GM12865 (cell line): Measurements from ENCODE around the gene P3R3URF.

ENCODE experiments used
- DNase-seq: peaks from one replicate; pipeline ENCODE4 v3.0.0; 2010; ENCODE audit warnings: low read depth
- H3K4me3 ChIP-seq: 2 replicates; pipeline ENCODE4 v1.5.1; 2011; ENCODE audit warnings: mild to moderate bottlenecking, low read depth, low read length, control low read depth
- TF ChIP-seq, protein P1 (sequence below): IDR thresholded peaks from 2 replicates; pipeline ENCODE4 v1.5.1; 2011; ENCODE audit warnings: low read length, control low read depth, low read depth, inconsistent platforms; ENCODE audit not compliant: insufficient read depth; ENCODE audit errors: missing control alignments

The P3R3URF gene

DNA sequence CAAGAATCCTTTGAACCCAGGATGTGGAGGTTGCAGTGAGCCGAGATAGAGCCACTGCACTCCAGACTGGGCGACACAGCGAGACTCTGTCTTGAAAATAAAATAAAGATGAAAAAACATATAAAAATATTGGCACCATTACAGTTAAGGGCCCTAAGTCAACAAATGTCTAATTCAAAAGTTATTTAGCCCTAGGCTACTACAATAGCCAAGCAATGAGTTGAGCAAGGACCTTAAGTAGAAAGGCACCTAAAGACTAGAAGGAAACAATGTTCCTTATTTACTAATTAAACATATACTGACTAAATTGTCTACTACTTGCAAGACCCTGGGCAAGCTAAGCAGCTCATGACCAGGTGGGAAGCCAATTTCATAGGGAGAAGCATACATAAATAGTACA, 47.9 kb downstream of the P3R3URF start:
- no peak for DNase-seq
- H3K4me3 ChIP-seq: no peak overlapping the region
- TF ChIP-seq, protein P1, sequence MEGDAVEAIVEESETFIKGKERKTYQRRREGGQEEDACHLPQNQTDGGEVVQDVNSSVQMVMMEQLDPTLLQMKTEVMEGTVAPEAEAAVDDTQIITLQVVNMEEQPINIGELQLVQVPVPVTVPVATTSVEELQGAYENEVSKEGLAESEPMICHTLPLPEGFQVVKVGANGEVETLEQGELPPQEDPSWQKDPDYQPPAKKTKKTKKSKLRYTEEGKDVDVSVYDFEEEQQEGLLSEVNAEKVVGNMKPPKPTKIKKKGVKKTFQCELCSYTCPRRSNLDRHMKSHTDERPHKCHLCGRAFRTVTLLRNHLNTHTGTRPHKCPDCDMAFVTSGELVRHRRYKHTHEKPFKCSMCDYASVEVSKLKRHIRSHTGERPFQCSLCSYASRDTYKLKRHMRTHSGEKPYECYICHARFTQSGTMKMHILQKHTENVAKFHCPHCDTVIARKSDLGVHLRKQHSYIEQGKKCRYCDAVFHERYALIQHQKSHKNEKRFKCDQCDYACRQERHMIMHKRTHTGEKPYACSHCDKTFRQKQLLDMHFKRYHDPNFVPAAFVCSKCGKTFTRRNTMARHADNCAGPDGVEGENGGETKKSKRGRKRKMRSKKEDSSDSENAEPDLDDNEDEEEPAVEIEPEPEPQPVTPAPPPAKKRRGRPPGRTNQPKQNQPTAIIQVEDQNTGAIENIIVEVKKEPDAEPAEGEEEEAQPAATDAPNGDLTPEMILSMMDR: no peak
